WTC11 (cell line): ENCODE measurements around the gene ZIC5.

ENCODE experiments used
- CTCF ChIP-seq: fragments of 200-600 bp; IDR thresholded peaks from 2 replicates; pipeline ENCODE4 v1.8.0; 2022; ENCODE audit warnings: antibody characterized with exemption
- FOXJ3 ChIP-seq: sonication (generic); formaldehyde crosslinking; IDR thresholded peaks from 2 replicates; pipeline ENCODE4 v1.9.0; 2021; ENCODE audit warnings: missing genetic modification reagents, mild to moderate bottlenecking, borderline replicate concordance
- FOXK1 ChIP-seq: sonication (generic); formaldehyde crosslinking; IDR thresholded peaks from 2 replicates; pipeline ENCODE4 v1.8.0; 2022; ENCODE audit warnings: mild to moderate bottlenecking, moderate library complexity, missing genetic modification reagents
- HMGA2 ChIP-seq: fragments of 250-450 bp; sonication (Bioruptor Pico); IDR thresholded peaks from 2 replicates; pipeline ENCODE4 v1.4.0; 2021; ENCODE audit warnings: mild to moderate bottlenecking, moderate library complexity
- MAX ChIP-seq: sonication (generic); formaldehyde crosslinking; IDR thresholded peaks from 2 replicates; pipeline ENCODE4 v1.8.0; 2022; ENCODE audit warnings: mild to moderate bottlenecking, missing genetic modification reagents
- NR2C2 ChIP-seq: sonication (generic); formaldehyde crosslinking; IDR thresholded peaks from 2 replicates; pipeline ENCODE4 v1.8.0; 2022; ENCODE audit warnings: mild to moderate bottlenecking, missing genetic modification reagents
- ZBTB21 ChIP-seq: sonication (generic); formaldehyde crosslinking; IDR thresholded peaks from 2 replicates; pipeline ENCODE4 v1.8.1; 2023; ENCODE audit warnings: mild to moderate bottlenecking, missing genetic modification reagents, borderline replicate concordance
- ZNF281 ChIP-seq: sonication (generic); formaldehyde crosslinking; IDR thresholded peaks from 2 replicates; pipeline ENCODE4 v1.8.0; 2023; ENCODE audit warnings: mild to moderate bottlenecking, missing genetic modification reagents
- ZNF396 ChIP-seq: fragments of 250-450 bp; sonication (Bioruptor Pico); IDR thresholded peaks from 2 replicates; pipeline ENCODE4 v1.8.0; 2021; ENCODE audit warnings: mild to moderate bottlenecking, moderate library complexity, borderline replicate concordance

- no peak for TF ChIP-seq CTCF
- TF ChIP-seq ZNF281 = no peak
- no peak for TF ChIP-seq ZBTB21
- TF ChIP-seq FOXK1 (CRISPR knock-in tag) = no peak
- no peak for TF ChIP-seq NR2C2 (CRISPR knock-in tag)
- no peak for TF ChIP-seq HMGA2 (CRISPR knock-in tag)
- TF ChIP-seq MAX (CRISPR knock-in tag) = no peak
- TF ChIP-seq FOXJ3 (CRISPR knock-in tag) = no peak
- TF ChIP-seq ZNF396 (CRISPR knock-in tag) = no peak
Observed at GRCh38 chr13:99966064-99966805, 5.3 kb downstream of the ZIC5 start.
